Measurements from ENCODE around the gene MCTP2.

DNA sequence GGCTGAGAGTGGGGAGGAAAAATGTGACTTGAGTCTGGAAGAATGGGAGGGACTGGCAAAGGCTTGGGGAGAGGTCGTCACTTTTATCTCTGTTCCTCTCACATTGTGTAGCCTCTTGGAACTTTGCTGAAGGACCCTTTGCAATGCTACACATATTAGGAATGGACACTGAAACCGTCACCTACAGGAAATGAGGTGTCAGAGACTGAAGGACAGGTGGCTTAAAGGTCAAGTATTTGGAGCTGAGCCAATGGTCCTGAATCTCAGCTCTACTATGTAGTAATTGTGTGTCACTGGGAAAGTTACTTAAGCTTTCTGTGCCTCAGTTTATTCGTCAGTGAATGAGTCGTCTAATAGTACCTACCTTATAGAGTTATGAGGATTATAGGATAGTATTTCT, 14.7 kb downstream of the MCTP2 start:
- no peak for TF ChIP-seq HNRNPH1 (optimal IDR thresholded peaks at IDR 0.05; ENCODE audit: low read depth, low read length)
- no peak for TF ChIP-seq CTCFL (IDR thresholded peaks at IDR 0.05; ENCODE audit: borderline replicate concordance, insufficient read depth, low read depth, low read length, poor library complexity, severe bottlenecking)
- TF ChIP-seq UBTF (IDR thresholded peaks at IDR 0.05; ENCODE audit: borderline replicate concordance in 1 of 2, low read depth in 2 of 2, low read length in 2 of 2), result no peak
- TF ChIP-seq ZNF431 (CRISPR knock-in tag; IDR thresholded peaks at IDR 0.05), result no peak
- no peak for TF ChIP-seq CTBP1 (IDR thresholded peaks at IDR 0.05; ENCODE audit: borderline replicate concordance)
- TF ChIP-seq POLR2AphosphoS5 (IDR thresholded peaks at IDR 0.05; ENCODE audit: control insufficient read depth, insufficient read depth, low read depth, low read length), result no peak

Measured in K562 (cell line).